GM23338 (cell line): ENCODE measurements around the gene COL9A3. TPM values are rescaled to one million over a fixed set of nuclear protein-coding genes. Genes with fewer than 3 reads are reported as not detected.

Experiments
- ATAC-seq: fragments of 200-7000 bp; cut with Tn5 transposase; 3 replicates; pipeline ENCODE4 v1.9.1; 2020
- DNase-seq: peaks from one replicate; pipeline ENCODE4 v3.0.0-alpha.2; 2015; ENCODE audit warnings: low spot score
- H2AFZ ChIP-seq: fragments of 200-600 bp; sonication (generic); 2 replicates; pipeline ENCODE4 v1.8.0; 2016; ENCODE audit warnings: antibody characterized with exemption, mild to moderate bottlenecking, moderate library complexity
- H3F3A ChIP-seq: fragments of 200-600 bp; sonication (generic); replicated peaks from 2 replicates; pipeline ENCODE4 v1.8.0; 2017; ENCODE audit warnings: antibody characterized with exemption, mixed run types, low read depth
- H3K27ac ChIP-seq: fragments of 200-600 bp; sonication (generic); 2 replicates; pipeline ENCODE4 v1.6.1; 2016; ENCODE audit warnings: low read depth
- H3K27me3 ChIP-seq: fragments of 200-600 bp; sonication (generic); 2 replicates; pipeline ENCODE4 v1.8.0; 2016; ENCODE audit warnings: mild to moderate bottlenecking, mixed run types, moderate library complexity; ENCODE audit not compliant: insufficient read depth
- H3K36me3 ChIP-seq: fragments of 200-600 bp; sonication (generic); 2 replicates; pipeline ENCODE4 v1.8.0; 2016; ENCODE audit warnings: mild to moderate bottlenecking; ENCODE audit not compliant: insufficient read depth
- H3K4me1 ChIP-seq: fragments of 200-600 bp; sonication (generic); 2 replicates; pipeline ENCODE4 v1.8.0; 2016; ENCODE audit warnings: mild to moderate bottlenecking, moderate library complexity; ENCODE audit not compliant: insufficient read depth
- H3K4me2 ChIP-seq: fragments of 200-600 bp; sonication (generic); 2 replicates; pipeline ENCODE4 v1.7.1; 2017; ENCODE audit warnings: mixed run types
- H3K4me3 ChIP-seq: fragments of 200-600 bp; sonication (generic); 2 replicates; pipeline ENCODE4 v1.6.1; 2016; ENCODE audit warnings: mixed run types
- H3K79me2 ChIP-seq: fragments of 200-600 bp; sonication (generic); replicated peaks from 2 replicates; pipeline ENCODE4 v1.8.0; 2017; ENCODE audit warnings: mild to moderate bottlenecking; ENCODE audit not compliant: insufficient read depth
- H3K9me2 ChIP-seq: fragments of 200-600 bp; sonication (generic); 2 replicates; pipeline ENCODE4 v1.8.0; 2017; ENCODE audit not compliant: insufficient read depth
- H4K20me1 ChIP-seq: fragments of 200-600 bp; sonication (generic); replicated peaks from 2 replicates; pipeline ENCODE4 v1.8.0; 2017; ENCODE audit warnings: mild to moderate bottlenecking; ENCODE audit not compliant: insufficient read depth
- H3K27ac Mint-ChIP-seq: 2 replicates; pipeline ENCODE4 v1.8.0; 2020; ENCODE audit warnings: inconsistent platforms, mild to moderate bottlenecking, moderate library complexity, mixed read lengths
- H3K27me3 Mint-ChIP-seq: 3 replicates; pipeline ENCODE4 v1.8.0; 2022; ENCODE audit warnings: low read depth, mild to moderate bottlenecking, moderate library complexity, mixed read lengths, inconsistent platforms; ENCODE audit not compliant: insufficient read depth, poor library complexity
- H3K36me3 Mint-ChIP-seq: 3 replicates; pipeline ENCODE4 v1.8.0; 2021; ENCODE audit warnings: low read depth, mild to moderate bottlenecking, inconsistent platforms, moderate library complexity, mixed read lengths
- H3K4me1 Mint-ChIP-seq: 3 replicates; pipeline ENCODE4 v1.8.0; 2020; ENCODE audit warnings: mild to moderate bottlenecking, inconsistent platforms, mixed read lengths
- H3K4me3 Mint-ChIP-seq: 3 replicates; pipeline ENCODE4 v1.8.0; 2021; ENCODE audit warnings: moderate library complexity, mild to moderate bottlenecking, inconsistent platforms, mixed read lengths
- H3K9me3 Mint-ChIP-seq: 3 replicates; pipeline ENCODE4 v1.8.0; 2020; ENCODE audit warnings: moderate library complexity, mild to moderate bottlenecking, inconsistent platforms, mixed read lengths
- CREB1 ChIP-seq: fragments of 250-450 bp; sonication (Bioruptor Pico); IDR thresholded peaks from 2 replicates; pipeline ENCODE4 v1.5.0; 2020; ENCODE audit warnings: low read depth, mild to moderate bottlenecking, moderate library complexity
- EZH2 ChIP-seq: fragments of 200-600 bp; sonication (generic); IDR thresholded peaks from one replicate; pipeline ENCODE4 v1.8.0; 2017; ENCODE audit warnings: antibody characterized with exemption, mild to moderate bottlenecking, low read depth; ENCODE audit not compliant: unreplicated experiment
- POLR2AphosphoS5 ChIP-seq: IDR thresholded peaks from 2 replicates; pipeline ENCODE4 v1.6.1; 2016; ENCODE audit warnings: antibody characterized with exemption, low read depth
- REST ChIP-seq: IDR thresholded peaks from one replicate; pipeline ENCODE4 v1.6.1; 2018; ENCODE audit warnings: antibody characterized with exemption; ENCODE audit not compliant: unreplicated experiment
- ZNF114 ChIP-seq: fragments of 250-450 bp; sonication (Bioruptor Pico); IDR thresholded peaks from 2 replicates; pipeline ENCODE4 v1.5.0; 2020; ENCODE audit warnings: mild to moderate bottlenecking, moderate library complexity
- ZNF462 ChIP-seq: fragments of 250-450 bp; sonication (Bioruptor Pico); IDR thresholded peaks from 2 replicates; pipeline ENCODE4 v1.5.0; 2020; ENCODE audit warnings: mild to moderate bottlenecking, moderate library complexity
- polyA plus RNA-seq: library from polyadenylated mRNA; unstranded; fragments of >200 nt; fragmentation: Nextera tagmentation; extraction: Ambion mirVana; gene quantifications from 2 replicates; pipeline ENCODE4 v1.2.1, GENCODE V29; 2016
- total RNA-seq: library from RNA; depleted of rRNA; stranded (reverse); fragments of >200 nt; shearing (Covaris generic); gene quantifications from 2 replicates; pipeline ENCODE4 v1.2.3, GENCODE V29; 2014

Gene COL9A3
- total and polyA plus RNA-seq, 2 experiments from 2014 or later: 74.9 to 113 TPM

- no peaks in the 10 kb centered on the region for H3K9me2 ChIP-seq
- H2AFZ ChIP-seq: no peak overlapping the region
- H3K36me3 Mint-ChIP-seq: peaks cover 45% of the 10 kb centered on the region
- H3K9me3 Mint-ChIP-seq: no peaks in the 10 kb centered on the region
- no peak for ATAC-seq
- peaks cover 36% of the 10 kb centered on the region for H3K79me2 ChIP-seq
- H3K4me2 ChIP-seq: no peak overlapping the region
- no peak for TF ChIP-seq POLR2AphosphoS5
- TF ChIP-seq ZNF462 (CRISPR knock-in tag): no peak
- no peak for TF ChIP-seq CREB1 (CRISPR knock-in tag)
- no peak for TF ChIP-seq ZNF114
- no peak for TF ChIP-seq EZH2
- TF ChIP-seq REST: no peak
- no peak for DNase-seq
- peaks cover 3% of the 10 kb centered on the region for H3K27me3 ChIP-seq
- H3K4me3 ChIP-seq: no peak overlapping the region
- H3K36me3 ChIP-seq: peaks cover 27% of the 10 kb centered on the region
- H3K4me3 Mint-ChIP-seq: no peak overlapping the region
- peaks cover 14% of the 10 kb centered on the region; the same call in 1 of the 2 replicates for H3F3A ChIP-seq
- peaks cover 20% of the 10 kb centered on the region for H3K4me1 Mint-ChIP-seq
- peaks cover 7% of the 10 kb centered on the region; the same call in 1 of the 2 replicates for H3K4me1 ChIP-seq
- H3K27ac Mint-ChIP-seq: no peak overlapping the region
- H4K20me1 ChIP-seq: peaks cover 26% of the 10 kb centered on the region
- H3K27me3 Mint-ChIP-seq: peaks cover 5% of the 10 kb centered on the region
- no peak overlapping the region for H3K27ac ChIP-seq
These were observed 38.3 kb downstream of the COL9A3 start for GRCh38 chr20:62855120-62855519.
